WTC11 (cell line): ENCODE measurements around the gene GRAP2. TPM values are rescaled to one million over a fixed set of nuclear protein-coding genes. Genes with fewer than 3 reads are reported as not detected.
A peak's percentile ranks its signal among the peaks of the same experiment; 100 is the strongest.

ENCODE experiments used
- ATAC-seq: fragments of 200-7000 bp; cut with Tn5 transposase; 2 replicates; pipeline ENCODE4 v1.10.0; 2021; ENCODE audit warnings: mild to moderate bottlenecking, moderate library complexity
- CTCF ChIA-PET: fragments of 300-600 bp; sonication (Branson Sonifier 250); formaldehyde crosslinking; loops from one replicate; lab custom pipeline; 2021; ENCODE audit warnings: antibody characterized with exemption; lab: Charles Lee
- POLR2A ChIA-PET: fragments of 350-600 bp; sonication (Branson Sonifier 250); formaldehyde crosslinking; loops from one replicate; lab custom pipeline; 2021; ENCODE audit warnings: antibody characterized with exemption; lab: Charles Lee
- DNase-seq: peaks from one replicate; pipeline ENCODE4 v3.0.0; 2021; ENCODE audit warnings: low spot score
- H3K27ac Mint-ChIP-seq: 2 replicates; pipeline ENCODE4 v1.8.0; 2021; ENCODE audit warnings: mixed read lengths
- H3K27me3 Mint-ChIP-seq: 2 replicates; pipeline ENCODE4 v1.8.0; 2021; ENCODE audit warnings: low read depth, mild to moderate bottlenecking, moderate library complexity, mixed read lengths
- H3K36me3 Mint-ChIP-seq: 2 replicates; pipeline ENCODE4 v1.8.0; 2021; ENCODE audit warnings: mixed read lengths
- H3K4me1 Mint-ChIP-seq: 2 replicates; pipeline ENCODE4 v1.8.0; 2022; ENCODE audit warnings: mixed read lengths
- H3K4me3 Mint-ChIP-seq: 2 replicates; pipeline ENCODE4 v1.8.0; 2021; ENCODE audit warnings: mild to moderate bottlenecking, moderate library complexity, mixed read lengths
- H3K9me3 Mint-ChIP-seq: 2 replicates; pipeline ENCODE4 v1.8.0; 2021; ENCODE audit warnings: mixed read lengths
- GABPB1 ChIP-seq: sonication (generic); formaldehyde crosslinking; IDR thresholded peaks from 2 replicates; pipeline ENCODE4 v1.8.1; 2023; ENCODE audit warnings: mild to moderate bottlenecking, missing genetic modification reagents
- KAT7 ChIP-seq: sonication (generic); formaldehyde crosslinking; IDR thresholded peaks from 2 replicates; pipeline ENCODE4 v1.8.1; 2023; ENCODE audit warnings: missing genetic modification reagents, mild to moderate bottlenecking, borderline replicate concordance
- MXD4 ChIP-seq: fragments of 250-450 bp; sonication (Bioruptor Pico); IDR thresholded peaks from 2 replicates; pipeline ENCODE4 v1.8.0; 2021; ENCODE audit warnings: mild to moderate bottlenecking, moderate library complexity, borderline replicate concordance
- NFATC4 ChIP-seq: fragments of 250-450 bp; sonication (Bioruptor Pico); IDR thresholded peaks from 2 replicates; pipeline ENCODE4 v1.9.0; 2021; ENCODE audit warnings: mild to moderate bottlenecking
- RORB ChIP-seq: fragments of 250-450 bp; sonication (Bioruptor Pico); IDR thresholded peaks from 2 replicates; pipeline ENCODE4 v1.9.0; 2021; ENCODE audit warnings: mild to moderate bottlenecking
- SMAD3 ChIP-seq: sonication (generic); formaldehyde crosslinking; IDR thresholded peaks from 2 replicates; pipeline ENCODE4 v1.8.0; 2022; ENCODE audit warnings: missing genetic modification reagents, mild to moderate bottlenecking, borderline replicate concordance
- ZBTB21 ChIP-seq: sonication (generic); formaldehyde crosslinking; IDR thresholded peaks from 2 replicates; pipeline ENCODE4 v1.8.1; 2023; ENCODE audit warnings: mild to moderate bottlenecking, missing genetic modification reagents, borderline replicate concordance
- ZNF219 ChIP-seq: sonication (generic); formaldehyde crosslinking; IDR thresholded peaks from 2 replicates; pipeline ENCODE4 v1.8.0; 2023; ENCODE audit warnings: missing genetic modification reagents, mild to moderate bottlenecking, borderline replicate concordance
- ZNF396 ChIP-seq: fragments of 250-450 bp; sonication (Bioruptor Pico); IDR thresholded peaks from 2 replicates; pipeline ENCODE4 v1.8.0; 2021; ENCODE audit warnings: mild to moderate bottlenecking, moderate library complexity, borderline replicate concordance
- ZNF416 ChIP-seq: fragments of 250-450 bp; sonication (Bioruptor Pico); IDR thresholded peaks from 2 replicates; pipeline ENCODE4 v1.9.0; 2021; ENCODE audit warnings: mild to moderate bottlenecking, inconsistent platforms
- ZNF671 ChIP-seq: fragments of 250-450 bp; sonication (Bioruptor Pico); IDR thresholded peaks from 2 replicates; pipeline ENCODE4 v1.8.0; 2021; ENCODE audit warnings: mild to moderate bottlenecking
- total RNA-seq: library from RNA; stranded (reverse); gene quantifications from 3 replicates; pipeline ENCODE4 v1.2.3, GENCODE V29; 2021
- TF ChIP-seq, protein P1 (sequence below): sonication (generic); formaldehyde crosslinking; IDR thresholded peaks from 2 replicates; pipeline ENCODE4 v1.8.0; 2022; ENCODE audit warnings: mild to moderate bottlenecking, missing genetic modification reagents
- TF ChIP-seq, protein P2 (sequence below): sonication (generic); formaldehyde crosslinking; IDR thresholded peaks from 2 replicates; pipeline ENCODE4 v1.8.0; 2023; ENCODE audit warnings: missing genetic modification reagents
- TF ChIP-seq, protein P3 (sequence below): sonication (generic); formaldehyde crosslinking; IDR thresholded peaks from 2 replicates; pipeline ENCODE4 v1.8.1; 2023; ENCODE audit warnings: mild to moderate bottlenecking, moderate library complexity, missing genetic modification reagents
- TF ChIP-seq, protein P4 (sequence below): sonication (generic); formaldehyde crosslinking; IDR thresholded peaks from 2 replicates; pipeline ENCODE4 v1.8.0; 2022; ENCODE audit warnings: missing genetic modification reagents
- TF ChIP-seq, protein P5 (sequence below): fragments of 200-600 bp; IDR thresholded peaks from 2 replicates; pipeline ENCODE4 v1.8.0; 2022; ENCODE audit warnings: antibody characterized with exemption
- TF ChIP-seq, protein P6 (sequence below): sonication (generic); formaldehyde crosslinking; IDR thresholded peaks from 2 replicates; pipeline ENCODE4 v1.8.1; 2022; ENCODE audit warnings: missing genetic modification reagents, borderline replicate concordance
- TF ChIP-seq, protein P7 (sequence below): sonication (generic); formaldehyde crosslinking; IDR thresholded peaks from 2 replicates; pipeline ENCODE4 v1.8.1; 2023; ENCODE audit warnings: mild to moderate bottlenecking, missing genetic modification reagents

GRAP2 gene
- total RNA-seq, 1 experiment from 2014 or later: 0.33 TPM

DNA sequence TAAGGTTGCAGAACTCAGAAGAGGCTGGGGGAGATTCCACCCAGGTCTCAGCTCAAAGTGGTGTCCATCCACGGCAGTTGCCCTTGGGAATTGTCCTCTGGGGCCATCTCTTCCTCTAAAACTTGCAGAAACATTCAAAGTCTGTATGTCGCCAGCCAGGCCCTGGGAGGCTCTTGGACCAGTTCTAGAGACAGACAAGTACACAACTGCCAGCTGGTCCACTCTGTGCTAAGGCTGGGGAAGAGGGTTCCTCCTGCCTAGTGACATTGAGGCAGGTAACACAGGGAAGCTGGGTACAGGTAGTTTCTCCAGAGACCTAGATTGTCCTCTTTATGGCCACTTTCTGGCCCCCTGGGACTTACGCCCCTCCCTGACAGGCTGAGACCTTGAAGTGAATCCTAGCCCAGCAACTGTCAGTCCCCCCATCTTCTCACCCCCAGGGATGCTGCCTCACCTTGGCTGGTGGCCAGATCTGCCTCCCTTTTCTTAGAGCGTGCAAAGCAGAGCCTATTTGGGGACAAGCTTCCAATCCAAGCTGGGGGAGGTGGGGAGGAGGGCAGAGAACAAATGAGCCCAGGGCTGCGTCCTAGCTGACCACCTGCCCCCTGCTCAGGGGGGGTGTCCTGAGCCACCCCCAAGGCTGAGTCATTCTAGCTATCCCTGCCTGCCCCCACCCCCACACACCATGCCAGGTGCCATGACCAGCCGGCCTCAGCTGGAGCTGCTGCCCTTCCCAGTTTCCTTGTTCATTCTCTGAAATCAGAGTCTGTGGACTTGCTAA, 102.2 kb downstream of the GRAP2 start:
- Mint-ChIP-seq H3K4me1 (peaks cover 86% of the 10 kb centered on the region), H3K27me3 (no peaks in the 10 kb centered on the region), H3K36me3 (peaks cover 14% of the 10 kb centered on the region; the same call in 1 of the 2 replicates), H3K27ac (no peak overlapping the region), H3K4me3 (no peak overlapping the region), H3K9me3 (no peaks in the 10 kb centered on the region)
- TF ChIP-seq MXD4 (CRISPR knock-in tag): no peak
- no peak for TF ChIP-seq ZNF671 (CRISPR knock-in tag)
- TF ChIP-seq, protein P1, sequence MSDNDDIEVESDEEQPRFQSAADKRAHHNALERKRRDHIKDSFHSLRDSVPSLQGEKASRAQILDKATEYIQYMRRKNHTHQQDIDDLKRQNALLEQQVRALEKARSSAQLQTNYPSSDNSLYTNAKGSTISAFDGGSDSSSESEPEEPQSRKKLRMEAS (CRISPR knock-in tag): no peak
- CTCF ChIA-PET: interaction anchor here (0.5 to 5.3 kb wide), 5 partner anchors 21 to 412 kb away, joined by 3 to 29 read pairs (median 4); no protein-coding TSS in a partner anchor
- DNase-seq (no peak), ATAC-seq (no peak)
- POLR2A ChIA-PET: no interaction called here

DNA sequence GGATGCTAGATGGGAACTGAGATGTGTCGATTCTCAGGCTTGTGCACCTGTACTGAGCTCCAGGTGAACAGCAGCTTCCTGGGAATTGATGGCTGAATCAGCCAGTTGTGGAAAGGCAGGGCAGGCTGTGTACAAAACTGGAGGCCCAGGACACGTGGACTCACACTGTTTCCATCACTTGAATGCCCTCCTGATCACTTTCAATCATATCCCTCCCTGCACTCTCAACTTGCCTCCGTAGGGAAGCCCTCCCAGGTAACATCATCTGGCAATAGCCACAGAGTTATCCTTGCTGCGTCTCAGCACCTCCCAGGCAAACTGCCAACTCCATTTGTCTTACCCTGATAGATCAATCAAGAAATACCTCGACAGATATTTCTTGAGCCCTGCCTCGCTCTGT, 104.0 kb downstream of the GRAP2 start:
- no peaks in the 10 kb centered on the region for H3K27me3 Mint-ChIP-seq
- H3K4me3 Mint-ChIP-seq: no peak overlapping the region
- no peak for ATAC-seq
- ChIA-PET CTCF (interaction anchor here (1.1 to 3.0 kb wide), 2 partner anchors 19 to 72 kb away, joined by 5 to 15 read pairs; no protein-coding TSS in a partner anchor), POLR2A (interaction anchor here (1.2 kb wide), 1 partner anchor 11 kb away, joined by 3 read pairs; no protein-coding TSS in a partner anchor)
- H3K9me3 Mint-ChIP-seq: no peaks in the 10 kb centered on the region
- H3K4me1 Mint-ChIP-seq: peaks cover 86% of the 10 kb centered on the region
- H3K36me3 Mint-ChIP-seq: peaks cover 8% of the 10 kb centered on the region; the same call in 1 of the 2 replicates
- DNase-seq: no peak
- H3K27ac Mint-ChIP-seq: peak overlapping the region; percentile 29
- TF ChIP-seq, protein P2, sequence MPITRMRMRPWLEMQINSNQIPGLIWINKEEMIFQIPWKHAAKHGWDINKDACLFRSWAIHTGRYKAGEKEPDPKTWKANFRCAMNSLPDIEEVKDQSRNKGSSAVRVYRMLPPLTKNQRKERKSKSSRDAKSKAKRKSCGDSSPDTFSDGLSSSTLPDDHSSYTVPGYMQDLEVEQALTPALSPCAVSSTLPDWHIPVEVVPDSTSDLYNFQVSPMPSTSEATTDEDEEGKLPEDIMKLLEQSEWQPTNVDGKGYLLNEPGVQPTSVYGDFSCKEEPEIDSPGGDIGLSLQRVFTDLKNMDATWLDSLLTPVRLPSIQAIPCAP: no peak
- TF ChIP-seq ZBTB21 (no peak), GABPB1 (CRISPR knock-in tag) (no peak), ZNF671 (CRISPR knock-in tag) (no peak), ZNF416 (CRISPR knock-in tag) (no peak), ZNF219 (CRISPR knock-in tag) (no peak), SMAD3 (CRISPR knock-in tag) (no peak), KAT7 (CRISPR knock-in tag) (no peak), RORB (CRISPR knock-in tag) (no peak), ZNF396 (no peak), NFATC4 (CRISPR knock-in tag) (no peak)
- TF ChIP-seq, protein P3, sequence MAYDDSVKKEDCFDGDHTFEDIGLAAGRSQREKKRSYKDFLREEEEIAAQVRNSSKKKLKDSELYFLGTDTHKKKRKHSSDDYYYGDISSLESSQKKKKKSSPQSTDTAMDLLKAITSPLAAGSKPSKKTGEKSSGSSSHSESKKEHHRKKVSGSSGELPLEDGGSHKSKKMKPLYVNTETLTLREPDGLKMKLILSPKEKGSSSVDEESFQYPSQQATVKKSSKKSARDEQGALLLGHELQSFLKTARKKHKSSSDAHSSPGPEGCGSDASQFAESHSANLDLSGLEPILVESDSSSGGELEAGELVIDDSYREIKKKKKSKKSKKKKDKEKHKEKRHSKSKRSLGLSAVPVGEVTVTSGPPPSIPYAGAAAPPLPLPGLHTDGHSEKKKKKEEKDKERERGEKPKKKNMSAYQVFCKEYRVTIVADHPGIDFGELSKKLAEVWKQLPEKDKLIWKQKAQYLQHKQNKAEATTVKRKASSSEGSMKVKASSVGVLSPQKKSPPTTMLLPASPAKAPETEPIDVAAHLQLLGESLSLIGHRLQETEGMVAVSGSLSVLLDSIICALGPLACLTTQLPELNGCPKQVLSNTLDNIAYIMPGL (CRISPR knock-in tag): no peak
- TF ChIP-seq, protein P4, sequence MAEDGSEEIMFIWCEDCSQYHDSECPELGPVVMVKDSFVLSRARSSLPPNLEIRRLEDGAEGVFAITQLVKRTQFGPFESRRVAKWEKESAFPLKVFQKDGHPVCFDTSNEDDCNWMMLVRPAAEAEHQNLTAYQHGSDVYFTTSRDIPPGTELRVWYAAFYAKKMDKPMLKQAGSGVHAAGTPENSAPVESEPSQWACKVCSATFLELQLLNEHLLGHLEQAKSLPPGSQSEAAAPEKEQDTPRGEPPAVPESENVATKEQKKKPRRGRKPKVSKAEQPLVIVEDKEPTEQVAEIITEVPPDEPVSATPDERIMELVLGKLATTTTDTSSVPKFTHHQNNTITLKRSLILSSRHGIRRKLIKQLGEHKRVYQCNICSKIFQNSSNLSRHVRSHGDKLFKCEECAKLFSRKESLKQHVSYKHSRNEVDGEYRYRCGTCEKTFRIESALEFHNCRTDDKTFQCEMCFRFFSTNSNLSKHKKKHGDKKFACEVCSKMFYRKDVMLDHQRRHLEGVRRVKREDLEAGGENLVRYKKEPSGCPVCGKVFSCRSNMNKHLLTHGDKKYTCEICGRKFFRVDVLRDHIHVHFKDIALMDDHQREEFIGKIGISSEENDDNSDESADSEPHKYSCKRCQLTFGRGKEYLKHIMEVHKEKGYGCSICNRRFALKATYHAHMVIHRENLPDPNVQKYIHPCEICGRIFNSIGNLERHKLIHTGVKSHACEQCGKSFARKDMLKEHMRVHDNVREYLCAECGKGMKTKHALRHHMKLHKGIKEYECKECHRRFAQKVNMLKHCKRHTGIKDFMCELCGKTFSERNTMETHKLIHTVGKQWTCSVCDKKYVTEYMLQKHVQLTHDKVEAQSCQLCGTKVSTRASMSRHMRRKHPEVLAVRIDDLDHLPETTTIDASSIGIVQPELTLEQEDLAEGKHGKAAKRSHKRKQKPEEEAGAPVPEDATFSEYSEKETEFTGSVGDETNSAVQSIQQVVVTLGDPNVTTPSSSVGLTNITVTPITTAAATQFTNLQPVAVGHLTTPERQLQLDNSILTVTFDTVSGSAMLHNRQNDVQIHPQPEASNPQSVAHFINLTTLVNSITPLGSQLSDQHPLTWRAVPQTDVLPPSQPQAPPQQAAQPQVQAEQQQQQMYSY (CRISPR knock-in tag): no peak
- TF ChIP-seq, protein P5, sequence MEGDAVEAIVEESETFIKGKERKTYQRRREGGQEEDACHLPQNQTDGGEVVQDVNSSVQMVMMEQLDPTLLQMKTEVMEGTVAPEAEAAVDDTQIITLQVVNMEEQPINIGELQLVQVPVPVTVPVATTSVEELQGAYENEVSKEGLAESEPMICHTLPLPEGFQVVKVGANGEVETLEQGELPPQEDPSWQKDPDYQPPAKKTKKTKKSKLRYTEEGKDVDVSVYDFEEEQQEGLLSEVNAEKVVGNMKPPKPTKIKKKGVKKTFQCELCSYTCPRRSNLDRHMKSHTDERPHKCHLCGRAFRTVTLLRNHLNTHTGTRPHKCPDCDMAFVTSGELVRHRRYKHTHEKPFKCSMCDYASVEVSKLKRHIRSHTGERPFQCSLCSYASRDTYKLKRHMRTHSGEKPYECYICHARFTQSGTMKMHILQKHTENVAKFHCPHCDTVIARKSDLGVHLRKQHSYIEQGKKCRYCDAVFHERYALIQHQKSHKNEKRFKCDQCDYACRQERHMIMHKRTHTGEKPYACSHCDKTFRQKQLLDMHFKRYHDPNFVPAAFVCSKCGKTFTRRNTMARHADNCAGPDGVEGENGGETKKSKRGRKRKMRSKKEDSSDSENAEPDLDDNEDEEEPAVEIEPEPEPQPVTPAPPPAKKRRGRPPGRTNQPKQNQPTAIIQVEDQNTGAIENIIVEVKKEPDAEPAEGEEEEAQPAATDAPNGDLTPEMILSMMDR: no peak
- TF ChIP-seq, protein P6, sequence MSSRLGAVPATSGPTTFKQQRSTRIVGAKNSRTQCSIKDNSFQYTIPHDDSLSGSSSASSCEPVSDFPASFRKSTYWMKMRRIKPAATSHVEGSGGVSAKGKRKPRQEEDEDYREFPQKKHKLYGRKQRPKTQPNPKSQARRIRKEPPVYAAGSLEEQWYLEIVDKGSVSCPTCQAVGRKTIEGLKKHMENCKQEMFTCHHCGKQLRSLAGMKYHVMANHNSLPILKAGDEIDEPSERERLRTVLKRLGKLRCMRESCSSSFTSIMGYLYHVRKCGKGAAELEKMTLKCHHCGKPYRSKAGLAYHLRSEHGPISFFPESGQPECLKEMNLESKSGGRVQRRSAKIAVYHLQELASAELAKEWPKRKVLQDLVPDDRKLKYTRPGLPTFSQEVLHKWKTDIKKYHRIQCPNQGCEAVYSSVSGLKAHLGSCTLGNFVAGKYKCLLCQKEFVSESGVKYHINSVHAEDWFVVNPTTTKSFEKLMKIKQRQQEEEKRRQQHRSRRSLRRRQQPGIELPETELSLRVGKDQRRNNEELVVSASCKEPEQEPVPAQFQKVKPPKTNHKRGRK (CRISPR knock-in tag): no peak
- TF ChIP-seq, protein P7, sequence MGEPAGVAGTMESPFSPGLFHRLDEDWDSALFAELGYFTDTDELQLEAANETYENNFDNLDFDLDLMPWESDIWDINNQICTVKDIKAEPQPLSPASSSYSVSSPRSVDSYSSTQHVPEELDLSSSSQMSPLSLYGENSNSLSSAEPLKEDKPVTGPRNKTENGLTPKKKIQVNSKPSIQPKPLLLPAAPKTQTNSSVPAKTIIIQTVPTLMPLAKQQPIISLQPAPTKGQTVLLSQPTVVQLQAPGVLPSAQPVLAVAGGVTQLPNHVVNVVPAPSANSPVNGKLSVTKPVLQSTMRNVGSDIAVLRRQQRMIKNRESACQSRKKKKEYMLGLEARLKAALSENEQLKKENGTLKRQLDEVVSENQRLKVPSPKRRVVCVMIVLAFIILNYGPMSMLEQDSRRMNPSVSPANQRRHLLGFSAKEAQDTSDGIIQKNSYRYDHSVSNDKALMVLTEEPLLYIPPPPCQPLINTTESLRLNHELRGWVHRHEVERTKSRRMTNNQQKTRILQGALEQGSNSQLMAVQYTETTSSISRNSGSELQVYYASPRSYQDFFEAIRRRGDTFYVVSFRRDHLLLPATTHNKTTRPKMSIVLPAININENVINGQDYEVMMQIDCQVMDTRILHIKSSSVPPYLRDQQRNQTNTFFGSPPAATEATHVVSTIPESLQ (CRISPR knock-in tag): no peak
